Common myeloid progenitor, CD34-positive (primary cell): ENCODE measurements around the gene GREM1.

Experiments
- CTCF ChIA-PET: fragments of 350-600 bp; sonication (Branson Sonifier 250); formaldehyde crosslinking; loops from one replicate; lab custom pipeline; 2021; ENCODE audit warnings: antibody characterized with exemption; lab: Charles Lee
- POLR2A ChIA-PET: fragments of 350-600 bp; sonication (Branson Sonifier 250); formaldehyde crosslinking; loops from one replicate; lab custom pipeline; 2021; ENCODE audit warnings: antibody characterized with exemption; lab: Charles Lee
- DNase-seq, 3 donors: peaks; one replicate each; pipeline versions ENCODE4 v3.0.0 to v3.0.0-alpha.2; 2013
- H3K27ac ChIP-seq, 2 experiments: 1 replicate in 1 of 2; 2 replicates in 1 of 2; pipeline ENCODE4 v1.7.0; 2013; ENCODE audit warnings: inconsistent platforms in 2 of 2, low read length in 2 of 2, mild to moderate bottlenecking in 2 of 2, low read depth in 1 of 2, moderate library complexity in 1 of 2; ENCODE audit not compliant: severe bottlenecking in 2 of 2, insufficient read depth in 1 of 2, poor library complexity in 1 of 2
- H3K27me3 ChIP-seq, 5 experiments: replicated peaks in 2 of 5; 1 replicate in 3 of 5; 2 replicates in 2 of 5; pipeline versions ENCODE4 v1.6.1 to v1.7.0; 2013; ENCODE audit warnings: low read length in 4 of 5, mild to moderate bottlenecking in 2 of 5, moderate library complexity in 2 of 5, inconsistent platforms in 1 of 5; ENCODE audit not compliant: insufficient read depth in 5 of 5, control insufficient read depth in 4 of 5
- H3K36me3 ChIP-seq, 4 experiments: 1 replicate in 2 of 4; 2 replicates in 2 of 4; pipeline versions ENCODE4 v1.6.1 to v1.7.0; 2013; ENCODE audit warnings: low read length in 3 of 4, control low read depth in 1 of 4, mild to moderate bottlenecking in 1 of 4; ENCODE audit not compliant: control insufficient read depth in 4 of 4, insufficient read depth in 4 of 4
- H3K4me1 ChIP-seq, 4 experiments: 1 replicate in 3 of 4; 2 replicates in 1 of 4; pipeline versions ENCODE4 v1.6.1 to v1.7.1; 2013; ENCODE audit warnings: low read length in 3 of 4, mild to moderate bottlenecking in 3 of 4, control low read depth in 1 of 4, inconsistent platforms in 1 of 4, moderate library complexity in 1 of 4; ENCODE audit not compliant: control insufficient read depth in 4 of 4, insufficient read depth in 4 of 4; ENCODE audit errors: control extremely low read depth in 1 of 4
- H3K4me3 ChIP-seq, 7 experiments: 1 replicate in 4 of 7; 2 replicates in 3 of 7; pipeline versions ENCODE4 v1.5.1 to v1.7.0; 2013; ENCODE audit warnings: mild to moderate bottlenecking in 7 of 7, low read length in 6 of 7, moderate library complexity in 6 of 7, inconsistent platforms in 2 of 7, low read depth in 2 of 7, control low read depth in 1 of 7; ENCODE audit not compliant: insufficient read depth in 4 of 7, control insufficient read depth in 1 of 7; ENCODE audit errors: extremely low read depth in 1 of 7
- H3K9me3 ChIP-seq, 5 experiments: 1 replicate in 4 of 5; 2 replicates in 1 of 5; pipeline versions ENCODE4 v1.6.1 to v1.7.1; 2013; ENCODE audit warnings: low read length in 4 of 5, mild to moderate bottlenecking in 2 of 5, inconsistent platforms in 1 of 5, low read depth in 1 of 5, moderate library complexity in 1 of 5; ENCODE audit not compliant: control insufficient read depth in 4 of 5, insufficient read depth in 2 of 5; ENCODE audit errors: control extremely low read depth in 1 of 5
- WGBS: methylation state at CpG from one replicate; pipeline ENCODE4 v1.1.5; 2013; ENCODE audit not compliant: insufficient coverage; 5-methylcytosine and 5-hydroxymethylcytosine counted together

Gene GREM1

GRCh38 chr15:32675466-32675865 lies 42.3 kb upstream of the GREM1 start:
- ChIA-PET CTCF (interaction anchor here (0.7 to 1.5 kb wide), 3 partner anchors 12 to 319 kb away, joined by 3 read pairs; no protein-coding TSS in a partner anchor), POLR2A (no interaction called here)
- Histone ChIP-seq H3K4me1 (no peaks in the 10 kb centered on the region), H3K36me3 (no peaks in the 10 kb centered on the region), H3K9me3 (no peaks in the 10 kb centered on the region), H3K27me3 (peaks cover 0 to 2% (median 0%) of the 10 kb centered on the region in 5 experiments), H3K27ac (no peak overlapping the region), H3K4me3 (no peak overlapping the region)
- WGBS, result 69% methylated on average over 4 of the region's 6 CpGs
- peak in 1 of 3 donors; percentile 5 for DNase-seq

- WGBS, result 100% methylated on average over 2 of the region's 2 CpGs
Measured at GRCh38 chr15:32676169-32676568, 41.6 kb upstream of the GREM1 start.

GRCh38 chr15:32677238-32677750 lies 40.5 kb upstream of the GREM1 start:
- H3K4me3 ChIP-seq, result no peak overlapping the region
- ChIA-PET POLR2A (no interaction called here), CTCF (interaction anchor here (3.0 kb wide), 1 partner anchor 14 kb away, joined by 15 read pairs; no protein-coding TSS in a partner anchor)
- DNase-seq, result no peak
- no peaks in the 10 kb centered on the region for H3K4me1 ChIP-seq
- 100% methylated on average over 2 of the region's 5 CpGs for WGBS
- peaks cover 0 to 2% (median 0%) of the 10 kb centered on the region in 5 experiments for H3K27me3 ChIP-seq
- H3K9me3 ChIP-seq, result no peaks in the 10 kb centered on the region
- H3K36me3 ChIP-seq, result no peaks in the 10 kb centered on the region
- no peak overlapping the region for H3K27ac ChIP-seq

More at GRCh38 chr15:32676169-32676568, 41.6 kb upstream of the GREM1 start:
- DNase-seq, result no peak
- Histone ChIP-seq H3K36me3 (no peaks in the 10 kb centered on the region), H3K9me3 (no peaks in the 10 kb centered on the region), H3K27me3 (peaks cover 0 to 2% (median 0%) of the 10 kb centered on the region in 5 experiments), H3K27ac (no peak overlapping the region), H3K4me3 (no peak overlapping the region), H3K4me1 (no peaks in the 10 kb centered on the region)
- POLR2A ChIA-PET, result no interaction called here
- CTCF ChIA-PET, result interaction anchor here (1.1 kb wide), 1 partner anchor 14 kb away, joined by 5 read pairs; no protein-coding TSS in a partner anchor

- Histone ChIP-seq H3K36me3 (no peaks in the 10 kb centered on the region), H3K4me1 (peaks cover 0 to 7% (median 5%) of the 10 kb centered on the region in 4 experiments), H3K27me3 (peaks cover 0 to 2% (median 0%) of the 10 kb centered on the region in 5 experiments), H3K9me3 (no peaks in the 10 kb centered on the region), H3K4me3 (no peak overlapping the region), H3K27ac (no peak overlapping the region)
- no peak for DNase-seq
- CTCF ChIA-PET, result interaction anchor here (1.2 to 3.0 kb wide), 2 partner anchors 16 to 25 kb away, joined by 3 to 15 read pairs; no protein-coding TSS in a partner anchor
- WGBS, result 98% methylated on average over 4 of the region's 4 CpGs
- POLR2A ChIA-PET, result no interaction called here
Measured at GRCh38 chr15:32679298-32679690, 38.5 kb upstream of the GREM1 start.

GRCh38 chr15:32682569-32682968 lies 35.2 kb upstream of the GREM1 start:
- ChIA-PET CTCF (interaction anchor here (2.5 kb wide), 1 partner anchor 20 kb away, joined by 8 read pairs; no protein-coding TSS in a partner anchor), POLR2A (interaction anchor here (0.6 kb wide), 1 partner anchor 1581 kb away, joined by 5 read pairs; no protein-coding TSS in a partner anchor)
- Histone ChIP-seq H3K27ac (no peak overlapping the region), H3K27me3 (no peaks in the 10 kb centered on the region), H3K4me3 (no peak overlapping the region), H3K36me3 (no peaks in the 10 kb centered on the region), H3K4me1 (peaks cover 0 to 10% (median 6%) of the 10 kb centered on the region in 4 experiments), H3K9me3 (no peaks in the 10 kb centered on the region)
- 100% methylated on average over 2 of the region's 3 CpGs for WGBS
- DNase-seq, result no peak

GRCh38 chr15:32682977-32683630 lies 34.7 kb upstream of the GREM1 start:
- Histone ChIP-seq H3K4me1 (peaks cover 0 to 10% (median 6%) of the 10 kb centered on the region in 4 experiments), H3K27me3 (no peaks in the 10 kb centered on the region), H3K4me3 (no peak overlapping the region), H3K36me3 (no peaks in the 10 kb centered on the region), H3K9me3 (no peaks in the 10 kb centered on the region), H3K27ac (no peak overlapping the region)
- ChIA-PET CTCF (interaction anchor here (1.3 to 2.5 kb wide), 2 partner anchors 21 to 34 kb away, joined by 3 to 8 read pairs; no protein-coding TSS in a partner anchor), POLR2A (interaction anchor here (0.6 kb wide), 1 partner anchor 1581 kb away, joined by 5 read pairs; no protein-coding TSS in a partner anchor)
- 100% methylated on average over 2 of the region's 2 CpGs for WGBS
- DNase-seq, result no peak
